Skeletal muscle tissue (tissue), 4 donors: ENCODE data around the gene DHPS. TPM values are rescaled to one million over a fixed set of nuclear protein-coding genes. Genes with fewer than 3 reads are reported as not detected.
"Not testable (repeated sequence)": the region's sequence is repeated elsewhere in the genome, so short reads cannot be mapped to it uniquely, and the experiment has no call there.

Experiments
- H3K27ac ChIP-seq: one replicate; pipeline ENCODE4 v1.7.0; 2013; ENCODE audit warnings: mild to moderate bottlenecking, low read depth, low read length, inconsistent platforms
- H3K27me3 ChIP-seq, 3 donors: one replicate each; pipeline ENCODE4 v1.7.0; 2013; ENCODE audit warnings: low read length in 3 of 3; ENCODE audit not compliant: control insufficient read depth in 3 of 3, insufficient read depth in 3 of 3
- H3K36me3 ChIP-seq, 3 donors: one replicate each; pipeline ENCODE4 v1.7.0; 2013; ENCODE audit warnings: low read length in 3 of 3; ENCODE audit not compliant: control insufficient read depth in 3 of 3, insufficient read depth in 3 of 3
- H3K4me1 ChIP-seq, 3 donors: one replicate each; pipeline ENCODE4 v1.7.0; 2013; ENCODE audit warnings: low read length in 3 of 3, mild to moderate bottlenecking in 3 of 3; ENCODE audit not compliant: control insufficient read depth in 3 of 3, insufficient read depth in 3 of 3
- H3K4me3 ChIP-seq, 3 donors: one replicate each; pipeline ENCODE4 v1.7.0; 2013; ENCODE audit warnings: low read length in 3 of 3
- H3K9ac ChIP-seq, 3 donors: one replicate each; pipeline ENCODE4 v1.7.0; 2013; ENCODE audit warnings: low read length in 3 of 3, mild to moderate bottlenecking in 3 of 3, moderate library complexity in 2 of 3, low read depth in 1 of 3
- H3K9me3 ChIP-seq, 3 donors: one replicate each; pipeline ENCODE4 v1.7.0; 2013; ENCODE audit warnings: low read length in 3 of 3; ENCODE audit not compliant: control insufficient read depth in 3 of 3
- total RNA-seq: library from RNA; depleted of rRNA; stranded (reverse); fragments of >200 nt; gene quantifications from one replicate; pipeline ENCODE4 v1.2.3, GENCODE V29; 2014
- donor health status: Osteomylitis.

The DHPS gene
- total RNA-seq, 1 donor from 2014 or later = 56.9 TPM

GRCh38 chr19:12652219-12652618 is 29.5 kb downstream of the DHPS start:
- Histone ChIP-seq H3K9ac (no peak overlapping the region), H3K27me3 (no peaks in the 10 kb centered on the region), H3K36me3 (peaks cover 22 to 25% (median 24%) of the 10 kb centered on the region in 3 donors), H3K27ac (no peak overlapping the region), H3K9me3 (no peaks in the 10 kb centered on the region), H3K4me3 (no peak overlapping the region), H3K4me1 (peaks cover 7% of the 10 kb centered on the region in 3 donors)

DNA sequence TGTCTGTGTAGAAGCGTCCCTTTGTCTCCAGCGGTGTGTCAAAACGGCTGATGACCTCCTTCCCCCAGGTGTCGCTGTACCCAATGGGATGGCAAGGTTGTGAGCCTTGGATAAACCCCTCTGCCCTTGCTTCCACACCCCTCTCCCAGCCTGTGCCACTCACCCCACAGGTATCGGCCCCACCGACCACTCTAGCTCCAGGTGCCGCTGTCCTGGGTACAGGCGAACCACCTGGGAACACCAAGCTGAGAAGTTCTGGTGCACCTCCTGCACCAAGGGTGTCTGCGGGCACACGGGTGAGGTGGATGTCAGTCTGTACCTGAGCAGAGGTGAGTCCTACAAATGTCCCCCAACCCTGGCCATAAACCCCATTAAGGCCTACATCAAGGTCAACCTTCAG is 31.7 kb downstream of the DHPS start:
- no peaks in the 10 kb centered on the region for H3K27me3 ChIP-seq
- H3K36me3 ChIP-seq = peaks cover 5 to 8% (median 6%) of the 10 kb centered on the region in 3 donors
- no peak overlapping the region for H3K4me3 ChIP-seq
- no peaks in the 10 kb centered on the region for H3K9me3 ChIP-seq
- H3K4me1 ChIP-seq = peaks cover 7% of the 10 kb centered on the region in 3 donors
- no peak overlapping the region for H3K27ac ChIP-seq
- H3K9ac ChIP-seq = no peak overlapping the region

DNA sequence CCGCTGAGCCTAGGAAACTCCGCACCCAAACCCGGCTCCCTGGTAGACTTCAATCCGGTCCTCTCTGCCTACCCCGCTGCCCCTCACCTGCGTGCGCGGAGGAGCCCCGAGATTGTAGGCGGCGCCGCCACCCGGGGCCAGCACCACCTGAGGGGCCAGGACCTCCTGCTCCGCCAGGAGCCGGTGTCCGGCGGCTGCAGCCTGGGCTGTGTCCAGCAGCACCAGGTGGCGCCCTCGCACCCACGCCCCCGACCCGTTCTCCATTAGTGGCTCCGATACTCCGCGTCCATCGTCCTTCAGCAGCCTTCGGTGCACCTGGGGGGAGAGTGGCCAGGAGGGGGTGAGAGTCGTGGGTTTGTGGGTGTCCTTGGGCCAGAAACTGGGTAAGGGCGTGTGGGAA is 33.6 kb downstream of the DHPS start:
- Histone ChIP-seq H3K9me3 (no peaks in the 10 kb centered on the region), H3K36me3 (peaks cover 2 to 8% (median 4%) of the 10 kb centered on the region in 3 donors), H3K27ac (no peak overlapping the region), H3K27me3 (no peaks in the 10 kb centered on the region), H3K9ac (peak overlapping the region in 2 of 3 donors; percentile 50 to 54), H3K4me1 (peaks cover 7% of the 10 kb centered on the region in 3 donors), H3K4me3 (peak overlapping the region in 2 of 3 donors; percentile 2 to 54)

DNA sequence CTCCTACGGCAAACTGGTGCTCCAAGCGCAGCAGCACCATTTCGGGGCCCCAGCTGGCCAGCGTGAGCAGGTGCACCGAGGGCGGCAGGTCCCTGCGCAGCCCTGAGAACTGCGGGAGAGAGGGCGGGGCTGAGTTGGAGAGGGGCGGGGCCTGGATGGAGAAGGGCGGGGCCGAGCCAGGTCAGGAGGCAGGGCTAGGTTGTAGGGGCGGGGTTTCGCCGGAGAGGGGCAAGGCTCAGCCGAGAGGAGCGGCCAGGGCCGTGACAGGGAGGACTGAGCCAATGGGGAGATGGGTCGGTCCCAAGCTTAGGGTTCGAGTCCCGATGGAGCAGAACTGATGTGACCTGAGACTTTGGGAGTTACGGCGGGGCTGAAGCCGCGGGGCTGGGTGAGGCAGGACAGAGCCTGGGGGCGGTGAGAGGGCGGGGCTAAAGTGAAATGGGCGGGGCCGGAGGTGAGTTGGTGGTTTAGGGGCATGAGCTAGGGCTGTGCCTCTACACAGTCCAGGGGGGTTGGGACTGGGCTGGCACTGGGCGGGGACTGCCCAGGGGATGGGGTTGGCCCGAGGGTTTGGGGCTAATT is 34.1 kb downstream of the DHPS start:
- H3K9ac ChIP-seq = peak overlapping the region in 1 of 3 donors; percentile 50
- H3K4me1 ChIP-seq = peaks cover 7% of the 10 kb centered on the region in 3 donors
- H3K27me3 ChIP-seq = no peaks in the 10 kb centered on the region
- no peaks in the 10 kb centered on the region for H3K9me3 ChIP-seq
- H3K4me3 ChIP-seq = peak overlapping the region; percentile 2 to 56 (median 54)
- peaks cover 2 to 8% (median 4%) of the 10 kb centered on the region in 3 donors for H3K36me3 ChIP-seq
- no peak overlapping the region for H3K27ac ChIP-seq

GRCh38 chr19:12647047-12647446 is 34.6 kb downstream of the DHPS start:
- Histone ChIP-seq H3K27me3 (no peaks in the 10 kb centered on the region), H3K9me3 (no peaks in the 10 kb centered on the region), H3K4me1 (peaks cover 7% of the 10 kb centered on the region in 3 donors), H3K4me3 (no peak overlapping the region), H3K27ac (no peak overlapping the region), H3K36me3 (peaks cover 2 to 8% (median 2%) of the 10 kb centered on the region in 3 donors), H3K9ac (no peak overlapping the region)

- Histone ChIP-seq H3K36me3 (peaks cover 0 to 7% (median 2%) of the 10 kb centered on the region in 3 donors), H3K4me3 (no peak overlapping the region), H3K9ac (no peak overlapping the region), H3K27me3 (no peaks in the 10 kb centered on the region), H3K27ac (no peak overlapping the region), H3K9me3 (no peaks in the 10 kb centered on the region), H3K4me1 (peaks cover 7% of the 10 kb centered on the region in 3 donors)
Observed at GRCh38 chr19:12646551-12646950, 35.1 kb downstream of the DHPS start.

DNA sequence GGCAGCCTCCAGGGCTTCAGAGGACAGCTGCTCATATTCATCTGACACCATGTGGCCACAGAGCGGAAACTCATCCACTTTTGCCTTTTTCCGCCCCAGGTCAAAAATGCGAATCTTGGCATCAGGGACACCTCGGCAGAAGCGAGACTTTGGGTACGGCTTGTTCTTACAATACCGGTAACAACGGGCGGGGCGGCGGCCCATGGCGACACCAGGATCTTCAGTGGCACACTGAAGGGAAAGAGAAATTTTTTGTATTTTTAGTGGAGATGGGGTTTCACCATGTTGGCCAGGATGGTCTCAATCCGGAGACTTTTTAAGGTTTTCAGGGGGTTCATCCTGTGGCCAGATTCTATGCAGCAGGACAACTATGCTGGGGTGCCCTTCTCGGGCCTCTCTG is 38.0 kb downstream of the DHPS start:
- not testable (repeated sequence) for H3K4me3 ChIP-seq, H3K27me3 ChIP-seq, H3K36me3 ChIP-seq, H3K9ac ChIP-seq, H3K27ac ChIP-seq, H3K9me3 ChIP-seq
- H3K4me1 ChIP-seq = peaks cover 14 to 16% (median 14%) of the 10 kb centered on the region in 3 donors

DNA sequence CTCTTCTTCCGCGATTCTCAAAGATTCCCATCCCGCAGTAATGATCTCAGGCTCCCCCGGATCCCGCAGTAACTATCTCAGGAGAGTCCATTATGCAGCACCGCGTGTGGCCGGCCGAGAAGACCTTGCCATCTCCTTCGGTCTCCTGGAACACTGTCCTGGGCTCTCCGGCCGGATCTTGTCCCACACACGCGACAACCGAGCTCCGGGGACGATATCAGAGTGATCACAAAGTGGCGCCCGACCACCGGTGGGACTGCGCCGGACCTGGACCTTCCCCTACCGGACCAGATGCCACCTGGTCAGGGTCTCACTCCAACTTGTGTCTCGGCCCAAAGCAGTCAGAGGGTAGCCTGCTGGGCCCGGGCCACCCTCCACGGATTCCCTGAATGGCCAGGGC is 39.2 kb downstream of the DHPS start:
- no peak overlapping the region for H3K4me3 ChIP-seq

DNA sequence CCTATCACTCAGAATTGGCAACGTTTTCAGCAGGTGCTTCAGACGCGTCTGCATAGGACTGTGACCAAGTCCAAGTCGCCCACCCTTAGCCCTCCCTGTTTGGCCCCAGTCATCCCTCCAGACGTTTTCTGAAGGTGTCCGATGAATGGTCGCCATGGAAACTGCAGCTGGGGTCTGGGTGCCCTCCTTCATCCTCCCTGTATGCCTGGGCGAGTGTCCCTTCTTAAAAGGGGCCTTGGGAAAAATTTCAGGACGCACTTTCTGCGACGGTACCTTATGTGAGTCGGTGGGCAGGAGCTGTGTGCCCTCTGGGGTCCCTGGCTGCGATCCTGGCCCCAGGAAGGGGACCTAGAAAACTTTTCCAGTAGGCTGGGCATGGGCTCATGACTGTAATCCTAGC is 40.2 kb downstream of the DHPS start:
- Histone ChIP-seq H3K36me3 (no peaks in the 10 kb centered on the region), H3K4me3 (no peak overlapping the region), H3K4me1 (peaks cover 7 to 9% (median 7%) of the 10 kb centered on the region in 3 donors), H3K27me3 (no peaks in the 10 kb centered on the region), H3K27ac (no peak overlapping the region), H3K9ac (no peak overlapping the region), H3K9me3 (no peaks in the 10 kb centered on the region)

More for the DNA sequence above, 39.2 kb downstream of the DHPS start:
- Histone ChIP-seq H3K4me1 (peaks cover 7 to 9% (median 7%) of the 10 kb centered on the region in 3 donors), H3K36me3 (no peaks in the 10 kb centered on the region), H3K9ac (no peak overlapping the region), H3K27me3 (no peaks in the 10 kb centered on the region), H3K9me3 (no peaks in the 10 kb centered on the region), H3K27ac (no peak overlapping the region)

GRCh38 chr19:12639901-12640613 is 41.6 kb downstream of the DHPS start:
- no peaks in the 10 kb centered on the region for H3K36me3 ChIP-seq
- no peaks in the 10 kb centered on the region for H3K27me3 ChIP-seq
- H3K9me3 ChIP-seq = no peaks in the 10 kb centered on the region
- H3K27ac ChIP-seq = no peak overlapping the region
- peak overlapping the region; percentile 32 to 65 (median 62) for H3K9ac ChIP-seq
- H3K4me1 ChIP-seq = peaks cover 7 to 9% (median 7%) of the 10 kb centered on the region in 3 donors
- peak overlapping the region; percentile 26 to 60 (median 52) for H3K4me3 ChIP-seq
